Loucy (cell line): ENCODE data around the gene C2CD4B.

ENCODE experiments used
- H2AFZ ChIP-seq: fragments of 200-600 bp; sonication (generic); 2 replicates; pipeline ENCODE4 v1.6.0; 2016; ENCODE audit warnings: antibody characterized with exemption, mild to moderate bottlenecking, low read length, moderate library complexity
- H3F3A ChIP-seq: fragments of 200-600 bp; 2 replicates; pipeline ENCODE4 v1.6.0; 2016; ENCODE audit warnings: antibody characterized with exemption, low read depth, mild to moderate bottlenecking
- H3K27me3 ChIP-seq: fragments of 200-600 bp; sonication (generic); 2 replicates; pipeline ENCODE4 v1.6.1; 2014; ENCODE audit warnings: low read length, mild to moderate bottlenecking; ENCODE audit not compliant: insufficient read depth, poor library complexity, severe bottlenecking
- H3K36me3 ChIP-seq: fragments of 200-600 bp; sonication (generic); 2 replicates; pipeline ENCODE4 v1.6.1; 2016; ENCODE audit warnings: low read length; ENCODE audit not compliant: insufficient read depth
- H3K4me1 ChIP-seq: fragments of 200-600 bp; sonication (generic); 2 replicates; pipeline ENCODE4 v1.5.1; 2014; ENCODE audit warnings: low read length, mild to moderate bottlenecking; ENCODE audit not compliant: insufficient read depth, poor library complexity, severe bottlenecking
- H3K4me2 ChIP-seq: fragments of 200-600 bp; sonication (generic); 2 replicates; pipeline ENCODE4 v1.6.0; 2014; ENCODE audit warnings: antibody characterized with exemption, low read length, low read depth, mild to moderate bottlenecking; ENCODE audit not compliant: poor library complexity, severe bottlenecking
- H3K4me3 ChIP-seq: fragments of 200-600 bp; sonication (generic); 2 replicates; pipeline ENCODE4 v1.5.1; 2014; ENCODE audit warnings: low read length, mild to moderate bottlenecking, mixed read lengths; ENCODE audit not compliant: poor library complexity, severe bottlenecking
- H3K79me2 ChIP-seq: fragments of 200-600 bp; sonication (generic); 2 replicates; pipeline ENCODE4 v1.6.1; 2014; ENCODE audit warnings: low read length; ENCODE audit not compliant: insufficient read depth
- H3K9ac ChIP-seq: fragments of 200-600 bp; sonication (generic); 2 replicates; pipeline ENCODE4 v1.6.0; 2014; ENCODE audit warnings: mild to moderate bottlenecking, low read depth, low read length, moderate library complexity; ENCODE audit not compliant: poor library complexity, severe bottlenecking
- H3K9me2 ChIP-seq: fragments of 200-600 bp; sonication (generic); replicated peaks from 2 replicates; pipeline ENCODE4 v1.6.1; 2016; ENCODE audit warnings: low read depth, low read length, mixed read lengths
- H3K9me3 ChIP-seq: fragments of 200-600 bp; sonication (generic); 2 replicates; pipeline ENCODE4 v1.6.1; 2014; ENCODE audit warnings: mild to moderate bottlenecking, antibody characterized with exemption, low read length, low read depth; ENCODE audit not compliant: insufficient read depth
- H4K20me1 ChIP-seq: fragments of 200-600 bp; sonication (generic); 2 replicates; pipeline ENCODE4 v1.6.0; 2014; ENCODE audit warnings: antibody characterized with exemption, low read length, mild to moderate bottlenecking; ENCODE audit not compliant: insufficient read depth, poor library complexity, severe bottlenecking
- EZH2phosphoT487 ChIP-seq: fragments of 200-600 bp; IDR thresholded peaks from 2 replicates; pipeline ENCODE4 v1.6.1; 2018; ENCODE audit warnings: antibody characterized with exemption, mild to moderate bottlenecking, moderate library complexity, borderline replicate concordance
- TF ChIP-seq, protein P1 (sequence below): fragments of 200-600 bp; sonication (generic); conservative IDR thresholded peaks from 2 replicates; pipeline ENCODE4 v1.5.1; 2014; ENCODE audit warnings: mild to moderate bottlenecking, antibody characterized with exemption, low read length

The C2CD4B gene

DNA sequence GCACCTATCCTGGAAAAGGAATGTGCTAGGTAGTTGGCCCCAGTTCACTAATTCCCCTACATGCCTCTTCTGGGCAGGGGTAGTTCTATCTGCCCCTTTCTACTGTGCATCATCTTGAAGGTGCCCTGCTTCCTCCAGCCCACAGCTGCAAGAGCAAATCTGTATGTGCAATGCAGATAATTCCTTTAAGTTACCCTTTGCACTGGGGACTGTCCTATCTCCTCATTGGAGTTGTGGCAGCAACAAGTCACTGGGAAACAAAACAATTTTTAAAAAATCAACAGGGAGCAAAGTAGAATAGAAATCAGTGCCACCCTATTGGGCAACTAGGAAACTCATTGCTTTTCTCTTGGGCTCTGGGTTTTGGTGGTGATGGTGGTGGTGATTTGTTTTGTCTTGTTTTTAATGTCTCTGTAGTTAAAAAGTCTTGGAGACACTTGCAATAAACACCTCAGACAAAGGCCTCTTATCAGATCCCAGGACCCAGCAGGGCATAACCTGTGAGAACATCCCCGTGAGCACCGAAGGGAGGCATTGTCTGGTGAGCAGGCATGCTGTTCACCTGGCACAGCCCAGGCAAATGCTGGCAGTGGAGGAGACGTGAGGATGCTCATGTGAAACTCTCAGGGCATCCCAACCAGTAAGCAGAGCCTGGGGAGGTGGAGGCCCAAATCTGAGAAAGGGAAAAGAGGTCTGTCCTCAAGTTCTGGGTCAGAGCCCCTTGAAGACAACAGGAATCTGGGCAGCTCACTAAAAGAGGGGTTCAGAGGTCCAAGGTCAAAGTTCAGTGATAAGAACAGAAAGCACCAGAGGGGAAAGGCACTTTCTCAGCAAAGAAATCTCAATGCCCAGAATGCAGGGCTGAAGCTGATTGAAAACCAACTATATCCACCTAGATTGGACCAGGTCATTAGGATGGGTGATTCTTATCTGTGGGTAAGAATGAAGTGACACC is 27.9 kb downstream of the C2CD4B start:
- no peaks in the 10 kb centered on the region for H3K79me2 ChIP-seq

DNA sequence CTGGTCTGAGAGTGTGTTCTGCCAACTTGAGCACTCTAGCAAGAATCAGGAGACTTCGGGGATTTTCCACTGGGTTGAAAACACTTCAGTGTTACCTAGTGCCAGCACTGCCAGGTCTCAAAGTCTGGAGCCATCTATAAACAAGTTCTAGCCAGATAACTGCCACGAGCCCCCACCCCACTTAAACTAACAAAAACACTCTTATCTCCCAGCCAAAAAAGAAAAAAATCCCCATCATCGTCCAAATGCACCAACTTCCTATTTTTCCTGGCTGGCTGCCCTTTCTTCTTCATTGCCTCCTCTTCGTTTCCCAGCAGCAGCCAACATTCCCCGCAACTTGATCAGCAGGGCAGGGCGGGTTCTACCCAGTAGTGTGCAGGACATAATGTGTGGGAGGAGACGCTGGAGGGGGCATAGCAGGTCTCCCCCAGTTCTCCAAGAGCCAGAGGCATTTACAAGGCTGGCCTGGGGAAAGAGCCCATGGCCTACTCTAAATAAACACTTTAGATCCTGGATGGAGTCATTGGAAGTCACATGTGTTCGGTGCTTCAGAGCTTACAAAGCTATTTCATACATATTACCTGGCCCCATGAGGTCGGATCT is 29.5 kb downstream of the C2CD4B start:
- no peak overlapping the region for H3K4me2 ChIP-seq
- H2AFZ ChIP-seq: no peak overlapping the region
- H3K9me2 ChIP-seq: no peaks in the 10 kb centered on the region
- H3K9me3 ChIP-seq: no peaks in the 10 kb centered on the region
- no peaks in the 10 kb centered on the region for H3K4me1 ChIP-seq
- H3F3A ChIP-seq: no peaks in the 10 kb centered on the region
- H3K27me3 ChIP-seq: no peaks in the 10 kb centered on the region
- no peaks in the 10 kb centered on the region for H4K20me1 ChIP-seq
- H3K79me2 ChIP-seq: no peaks in the 10 kb centered on the region
- no peak overlapping the region for H3K9ac ChIP-seq
- H3K36me3 ChIP-seq: no peaks in the 10 kb centered on the region
- no peak for TF ChIP-seq EZH2phosphoT487
- TF ChIP-seq, protein P1, sequence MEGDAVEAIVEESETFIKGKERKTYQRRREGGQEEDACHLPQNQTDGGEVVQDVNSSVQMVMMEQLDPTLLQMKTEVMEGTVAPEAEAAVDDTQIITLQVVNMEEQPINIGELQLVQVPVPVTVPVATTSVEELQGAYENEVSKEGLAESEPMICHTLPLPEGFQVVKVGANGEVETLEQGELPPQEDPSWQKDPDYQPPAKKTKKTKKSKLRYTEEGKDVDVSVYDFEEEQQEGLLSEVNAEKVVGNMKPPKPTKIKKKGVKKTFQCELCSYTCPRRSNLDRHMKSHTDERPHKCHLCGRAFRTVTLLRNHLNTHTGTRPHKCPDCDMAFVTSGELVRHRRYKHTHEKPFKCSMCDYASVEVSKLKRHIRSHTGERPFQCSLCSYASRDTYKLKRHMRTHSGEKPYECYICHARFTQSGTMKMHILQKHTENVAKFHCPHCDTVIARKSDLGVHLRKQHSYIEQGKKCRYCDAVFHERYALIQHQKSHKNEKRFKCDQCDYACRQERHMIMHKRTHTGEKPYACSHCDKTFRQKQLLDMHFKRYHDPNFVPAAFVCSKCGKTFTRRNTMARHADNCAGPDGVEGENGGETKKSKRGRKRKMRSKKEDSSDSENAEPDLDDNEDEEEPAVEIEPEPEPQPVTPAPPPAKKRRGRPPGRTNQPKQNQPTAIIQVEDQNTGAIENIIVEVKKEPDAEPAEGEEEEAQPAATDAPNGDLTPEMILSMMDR: no peak
- no peak overlapping the region for H3K4me3 ChIP-seq

More for the DNA sequence above, 27.9 kb downstream of the C2CD4B start:
- Histone ChIP-seq H2AFZ (no peak overlapping the region), H3K4me3 (no peak overlapping the region), H3F3A (no peaks in the 10 kb centered on the region), H3K4me1 (peaks cover 4% of the 10 kb centered on the region), H3K9me2 (no peaks in the 10 kb centered on the region), H3K9ac (no peak overlapping the region), H3K27me3 (no peaks in the 10 kb centered on the region), H3K9me3 (no peaks in the 10 kb centered on the region), H3K36me3 (no peaks in the 10 kb centered on the region), H4K20me1 (no peaks in the 10 kb centered on the region), H3K4me2 (no peak overlapping the region)
- no peak for TF ChIP-seq EZH2phosphoT487
- TF ChIP-seq, protein P1: no peak

DNA sequence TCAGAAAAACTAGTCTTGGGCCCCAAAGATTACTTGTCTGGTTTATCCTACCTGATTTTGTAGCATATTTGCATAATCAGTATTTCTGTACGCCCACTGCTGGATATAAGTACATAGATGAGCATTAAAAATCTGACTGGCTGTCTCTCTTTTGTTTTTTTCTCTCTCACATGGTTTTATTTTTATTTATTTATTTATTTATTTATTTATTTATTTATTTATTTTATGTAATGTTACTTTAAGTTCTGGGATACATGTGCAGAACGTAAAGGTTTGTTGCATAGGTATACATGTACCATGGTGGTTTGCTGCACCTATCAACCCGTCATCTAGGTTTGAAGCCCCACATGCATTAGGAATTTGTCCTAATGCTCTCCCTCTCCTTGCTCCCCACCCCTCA is 31.9 kb downstream of the C2CD4B start:
- no peaks in the 10 kb centered on the region for H3K27me3 ChIP-seq
- no peak overlapping the region for H3K9ac ChIP-seq
- no peak overlapping the region for H3K4me3 ChIP-seq
- no peaks in the 10 kb centered on the region for H3K9me2 ChIP-seq
- H3K36me3 ChIP-seq: no peaks in the 10 kb centered on the region
- no peak overlapping the region for H3K4me2 ChIP-seq
- no peaks in the 10 kb centered on the region for H3K79me2 ChIP-seq
- H3K9me3 ChIP-seq: no peaks in the 10 kb centered on the region
- no peaks in the 10 kb centered on the region for H4K20me1 ChIP-seq
- peaks cover 9% of the 10 kb centered on the region for H3K4me1 ChIP-seq
- TF ChIP-seq EZH2phosphoT487: no peak
- H2AFZ ChIP-seq: no peak overlapping the region
- no peaks in the 10 kb centered on the region for H3F3A ChIP-seq
